H9 (cell line): ENCODE measurements around the gene ARHGEF16. TPM values are rescaled to one million over a fixed set of nuclear protein-coding genes. Genes with fewer than 3 reads are reported as not detected.

Experiments
- DNase-seq: peaks from one replicate; pipeline ENCODE4 v3.0.0-alpha.2; 2017
- H2AFZ ChIP-seq: one replicate; pipeline ENCODE4 v1.6.1; 2013; ENCODE audit warnings: mild to moderate bottlenecking, low read length, control low read depth, moderate library complexity
- H2AK5ac ChIP-seq: 2 replicates; pipeline ENCODE4 v1.6.1; 2013; ENCODE audit warnings: low read length, control low read depth, mixed read lengths; ENCODE audit not compliant: insufficient read length
- H2BK120ac ChIP-seq: one replicate; pipeline ENCODE4 v1.6.1; 2013; ENCODE audit warnings: low read depth, mild to moderate bottlenecking, low read length, control low read depth, inconsistent platforms; ENCODE audit not compliant: poor library complexity, severe bottlenecking
- H2BK12ac ChIP-seq: 2 replicates; pipeline ENCODE4 v1.6.1; 2013; ENCODE audit warnings: low read length, control low read depth, mixed read lengths, low read depth; ENCODE audit not compliant: insufficient read length
- H2BK15ac ChIP-seq: 2 replicates; pipeline ENCODE4 v1.6.1; 2013; ENCODE audit warnings: low read depth, low read length, control low read depth
- H2BK20ac ChIP-seq: one replicate; pipeline ENCODE4 v1.6.1; 2013; ENCODE audit warnings: low read depth, mild to moderate bottlenecking, low read length, control low read depth, inconsistent platforms; ENCODE audit not compliant: poor library complexity, severe bottlenecking
- H2BK5ac ChIP-seq: 2 replicates; pipeline ENCODE4 v1.6.1; 2013; ENCODE audit warnings: low read length, control low read depth, mixed read lengths; ENCODE audit not compliant: insufficient read length
- H3K14ac ChIP-seq: 2 replicates; pipeline ENCODE4 v1.6.1; 2013; ENCODE audit warnings: low read length, control low read depth; ENCODE audit not compliant: insufficient read depth
- H3K18ac ChIP-seq: 2 replicates; pipeline ENCODE4 v1.6.1; 2013; ENCODE audit warnings: low read depth, mild to moderate bottlenecking, mixed read lengths, low read length, control low read depth; ENCODE audit not compliant: insufficient read length
- H3K23ac ChIP-seq: 2 replicates; pipeline ENCODE4 v1.6.1; 2013; ENCODE audit warnings: low read length, control low read depth, mixed read lengths, low read depth; ENCODE audit not compliant: insufficient read length
- H3K23me2 ChIP-seq: 2 replicates; pipeline ENCODE4 v1.6.1; 2013; ENCODE audit warnings: low read depth, mild to moderate bottlenecking, mixed read lengths, low read length, control low read depth; ENCODE audit not compliant: insufficient read length, poor library complexity, severe bottlenecking
- H3K27ac ChIP-seq: 2 replicates; pipeline ENCODE4 v1.5.1; 2013; ENCODE audit warnings: low read length, control low read depth, mixed read lengths, low read depth; ENCODE audit not compliant: insufficient read length
- H3K27me3 ChIP-seq: 2 replicates; pipeline ENCODE4 v1.6.1; 2013; ENCODE audit warnings: low read length, control low read depth, inconsistent platforms; ENCODE audit not compliant: insufficient read depth
- H3K4ac ChIP-seq: 2 replicates; pipeline ENCODE4 v1.6.1; 2013; ENCODE audit warnings: low read depth, mild to moderate bottlenecking, control low read depth, inconsistent platforms, low read length, moderate library complexity
- H3K4me1 ChIP-seq: 2 replicates; pipeline ENCODE4 v1.6.1; 2013; ENCODE audit warnings: low read length, control low read depth, inconsistent platforms; ENCODE audit not compliant: insufficient read depth
- H3K4me2 ChIP-seq: 2 replicates; pipeline ENCODE4 v1.6.1; 2013; ENCODE audit warnings: low read length, control low read depth, mixed read lengths; ENCODE audit not compliant: insufficient read length, insufficient read depth
- H3K56ac ChIP-seq: 2 replicates; pipeline ENCODE4 v1.6.1; 2013; ENCODE audit warnings: low read depth, mild to moderate bottlenecking, mixed read lengths, low read length, control low read depth; ENCODE audit not compliant: insufficient read length
- H3K79me1 ChIP-seq: 2 replicates; pipeline ENCODE4 v1.6.1; 2013; ENCODE audit warnings: low read depth, mild to moderate bottlenecking, moderate library complexity, low read length, control low read depth, inconsistent platforms; ENCODE audit not compliant: insufficient read depth, poor library complexity, severe bottlenecking
- H3K79me2 ChIP-seq: 2 replicates; pipeline ENCODE4 v1.6.1; 2013; ENCODE audit warnings: low read length, control low read depth, inconsistent platforms; ENCODE audit not compliant: insufficient read depth
- H3K9ac ChIP-seq: 2 replicates; pipeline ENCODE4 v1.6.1; 2013; ENCODE audit warnings: low read length, control low read depth, mixed read lengths; ENCODE audit not compliant: insufficient read length; ENCODE audit errors: extremely low read depth
- H3K9me3 ChIP-seq: one replicate; pipeline ENCODE4 v1.6.1; 2013; ENCODE audit warnings: low read depth, low read length, inconsistent platforms; ENCODE audit not compliant: control insufficient read depth
- H3T11ph ChIP-seq: one replicate; pipeline ENCODE4 v1.6.1; 2013; ENCODE audit warnings: mild to moderate bottlenecking, low read length, control low read depth, inconsistent platforms
- H4K20me1 ChIP-seq: one replicate; pipeline ENCODE4 v1.6.1; 2013; ENCODE audit not compliant: control insufficient read depth, insufficient read length, insufficient read depth
- H4K5ac ChIP-seq: 2 replicates; pipeline ENCODE4 v1.6.1; 2013; ENCODE audit warnings: low read depth, mild to moderate bottlenecking, mixed read lengths, low read length, control low read depth; ENCODE audit not compliant: insufficient read length
- H4K8ac ChIP-seq: replicated peaks from 2 replicates; pipeline ENCODE4 v1.6.1; 2013; ENCODE audit warnings: low read length, control low read depth, mixed read lengths, low read depth; ENCODE audit not compliant: insufficient read length
- H4K91ac ChIP-seq: 2 replicates; pipeline ENCODE4 v1.6.1; 2013; ENCODE audit warnings: low read depth, mild to moderate bottlenecking, moderate library complexity, mixed read lengths, low read length, control low read depth; ENCODE audit not compliant: insufficient read length
- H3K27ac Mint-ChIP-seq, 3 experiments: 2 replicates in 2 of 3; 3 replicates in 1 of 3; pipeline ENCODE4 v1.8.0; 2020 to 2021; ENCODE audit warnings: mixed read lengths in 3 of 3, mild to moderate bottlenecking in 1 of 3, moderate library complexity in 1 of 3
- H3K27me3 Mint-ChIP-seq: 2 replicates; pipeline ENCODE4 v1.8.0; 2021; ENCODE audit warnings: low read depth, mild to moderate bottlenecking, moderate library complexity, mixed read lengths
- H3K36me3 Mint-ChIP-seq, 3 experiments: 2 replicates in 2 of 3; 3 replicates in 1 of 3; pipeline ENCODE4 v1.8.0; 2020 to 2021; ENCODE audit warnings: low read depth in 3 of 3, mixed read lengths in 3 of 3; ENCODE audit not compliant: insufficient read depth in 1 of 3
- H3K4me1 Mint-ChIP-seq, 2 experiments: 2 replicates each; pipeline ENCODE4 v1.8.0; 2020; ENCODE audit warnings: mixed read lengths in 2 of 2
- H3K4me3 Mint-ChIP-seq, 2 experiments: 2 replicates in 1 of 2; 3 replicates in 1 of 2; pipeline ENCODE4 v1.8.0; 2020 to 2021; ENCODE audit warnings: mild to moderate bottlenecking in 2 of 2, mixed read lengths in 2 of 2, moderate library complexity in 1 of 2
- H3K9me3 Mint-ChIP-seq, 2 experiments: 2 replicates in 1 of 2; 3 replicates in 1 of 2; pipeline ENCODE4 v1.8.0; 2020; ENCODE audit warnings: mild to moderate bottlenecking in 2 of 2, mixed read lengths in 2 of 2, moderate library complexity in 1 of 2
- WGBS: extraction: QIAGEN DNeasy Blood & Tissue Kit; methylation state at CpG from one replicate; pipeline ENCODE4 v1.1.7; 2013; ENCODE audit warnings: missing lambda C conversion rate, low lambda C conversion rate, mixed read lengths; ENCODE audit not compliant: insufficient read length; ENCODE audit errors: extremely low coverage; 5-methylcytosine and 5-hydroxymethylcytosine counted together
- total RNA-seq: library from RNA; stranded (reverse); gene quantifications from 2 replicates; pipeline ENCODE4 v1.2.1, GENCODE V29; 2021
- TF ChIP-seq, protein P1 (sequence below): fragments of 200-600 bp; sonication (generic); conservative IDR thresholded peaks from 3 replicates; pipeline ENCODE4 v1.8.0; 2021; ENCODE audit warnings: antibody characterized with exemption, mild to moderate bottlenecking

Gene ARHGEF16
- total RNA-seq, 1 experiment from 2014 or later: 48.5 TPM

DNA sequence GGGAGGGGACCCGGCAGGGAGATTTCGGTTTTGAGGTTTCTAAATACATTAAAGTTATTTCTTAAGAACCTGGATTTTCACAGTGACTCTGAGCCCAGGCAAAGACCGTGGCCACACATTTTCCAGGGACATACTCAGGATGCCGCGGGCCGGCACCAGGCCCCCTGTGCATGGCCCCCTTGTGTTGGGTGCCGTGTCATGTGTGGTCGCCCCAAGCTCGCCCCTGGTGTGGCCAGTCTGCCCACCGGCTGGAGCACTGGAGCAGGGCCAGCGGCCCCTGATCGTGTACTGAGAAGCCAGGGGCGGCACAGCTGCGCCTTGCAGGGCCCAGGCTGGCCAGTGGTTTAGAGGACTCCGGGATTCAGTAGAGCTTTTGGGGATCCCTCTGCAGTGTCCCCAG, 26.6 kb downstream of the ARHGEF16 start:
- no peak overlapping the region for H3K23ac ChIP-seq
- no peak for DNase-seq
- no peak overlapping the region for H4K8ac ChIP-seq
- no peak overlapping the region for H2AFZ ChIP-seq
- H3K79me1 ChIP-seq: no peaks in the 10 kb centered on the region
- peaks cover 2 to 18% of the 10 kb centered on the region in 2 experiments; a peak in 3 of 5 replicates for H3K9me3 Mint-ChIP-seq
- H4K91ac ChIP-seq: no peak overlapping the region
- no peak overlapping the region for H3K56ac ChIP-seq
- no peak overlapping the region for H3K4me2 ChIP-seq
- H3K79me2 ChIP-seq: no peaks in the 10 kb centered on the region
- peaks cover 4% of the 10 kb centered on the region for H3K27me3 Mint-ChIP-seq
- no peak overlapping the region for H2AK5ac ChIP-seq
- no peak overlapping the region for H2BK15ac ChIP-seq
- H3K27ac Mint-ChIP-seq: no peak overlapping the region
- no peaks in the 10 kb centered on the region for H3K4me1 ChIP-seq
- H4K20me1 ChIP-seq: no peaks in the 10 kb centered on the region
- no peak overlapping the region for H2BK120ac ChIP-seq
- no peak overlapping the region for H3K14ac ChIP-seq
- no peak overlapping the region for H2BK5ac ChIP-seq
- no peaks in the 10 kb centered on the region for H3K9me3 ChIP-seq
- no CpG with 5 or more reads among the region's 15 CpGs for WGBS
- H3K4me3 Mint-ChIP-seq: no peak overlapping the region
- no peak overlapping the region for H3K27ac ChIP-seq
- peaks cover 2 to 3% of the 10 kb centered on the region in 2 experiments; a peak in 3 of 4 replicates for H3K4me1 Mint-ChIP-seq
- no peak overlapping the region for H3K18ac ChIP-seq
- H3K23me2 ChIP-seq: no peaks in the 10 kb centered on the region
- TF ChIP-seq, protein P1, sequence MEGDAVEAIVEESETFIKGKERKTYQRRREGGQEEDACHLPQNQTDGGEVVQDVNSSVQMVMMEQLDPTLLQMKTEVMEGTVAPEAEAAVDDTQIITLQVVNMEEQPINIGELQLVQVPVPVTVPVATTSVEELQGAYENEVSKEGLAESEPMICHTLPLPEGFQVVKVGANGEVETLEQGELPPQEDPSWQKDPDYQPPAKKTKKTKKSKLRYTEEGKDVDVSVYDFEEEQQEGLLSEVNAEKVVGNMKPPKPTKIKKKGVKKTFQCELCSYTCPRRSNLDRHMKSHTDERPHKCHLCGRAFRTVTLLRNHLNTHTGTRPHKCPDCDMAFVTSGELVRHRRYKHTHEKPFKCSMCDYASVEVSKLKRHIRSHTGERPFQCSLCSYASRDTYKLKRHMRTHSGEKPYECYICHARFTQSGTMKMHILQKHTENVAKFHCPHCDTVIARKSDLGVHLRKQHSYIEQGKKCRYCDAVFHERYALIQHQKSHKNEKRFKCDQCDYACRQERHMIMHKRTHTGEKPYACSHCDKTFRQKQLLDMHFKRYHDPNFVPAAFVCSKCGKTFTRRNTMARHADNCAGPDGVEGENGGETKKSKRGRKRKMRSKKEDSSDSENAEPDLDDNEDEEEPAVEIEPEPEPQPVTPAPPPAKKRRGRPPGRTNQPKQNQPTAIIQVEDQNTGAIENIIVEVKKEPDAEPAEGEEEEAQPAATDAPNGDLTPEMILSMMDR: no peak
- H3K4ac ChIP-seq: no peak overlapping the region
- no peak overlapping the region for H2BK12ac ChIP-seq
- no peak overlapping the region for H4K5ac ChIP-seq
- H2BK20ac ChIP-seq: no peak overlapping the region
- H3K27me3 ChIP-seq: no peaks in the 10 kb centered on the region
- H3K9ac ChIP-seq: no peak overlapping the region
- no peak overlapping the region for H3T11ph ChIP-seq
- peaks cover 0 to 16% (median 9%) of the 10 kb centered on the region in 3 experiments; a peak in 4 of 7 replicates for H3K36me3 Mint-ChIP-seq
